CD4-positive, alpha-beta T cell (primary cell): ENCODE data around the gene COL17A1. TPM values are rescaled to one million over a fixed set of nuclear protein-coding genes. Genes with fewer than 3 reads are reported as not detected.

Experiments used
- ATAC-seq: fragments of 200-7000 bp; cut with Tn5 transposase; one replicate; pipeline ENCODE4 v1.10.0; 2022; ENCODE audit warnings: mild to moderate bottlenecking; ENCODE audit not compliant: poor library complexity
- CTCF ChIA-PET: fragments of 350-600 bp; sonication (Branson Sonifier 250); formaldehyde crosslinking; loops from one replicate; lab custom pipeline; 2021; ENCODE audit warnings: antibody characterized with exemption, inconsistent platforms; lab: Charles Lee
- POLR2A ChIA-PET: fragments of 350-600 bp; sonication (Branson Sonifier 250); formaldehyde crosslinking; loops from one replicate; lab custom pipeline; 2021; ENCODE audit warnings: antibody characterized with exemption, inconsistent platforms; lab: Charles Lee
- DNase-seq, 14 experiments: peaks; one replicate each; pipeline ENCODE4 v3.0.0-alpha.2; 2013 to 2020; ENCODE audit warnings: mixed read lengths in 2 of 14
- H3K27ac ChIP-seq, 2 donors: one replicate each; pipeline versions ENCODE4 v1.5.1 to v1.7.0; 2013; ENCODE audit warnings: low read length in 2 of 2, low read depth in 1 of 2, mild to moderate bottlenecking in 1 of 2
- H3K27me3 ChIP-seq, 2 experiments: 1 replicate in 1 of 2; 2 replicates in 1 of 2; pipeline versions ENCODE4 v1.6.1 to v1.7.0; 2013; ENCODE audit warnings: low read length in 2 of 2, control low read depth in 1 of 2, mild to moderate bottlenecking in 1 of 2, moderate library complexity in 1 of 2; ENCODE audit not compliant: insufficient read depth in 2 of 2, control insufficient read depth in 1 of 2
- H3K36me3 ChIP-seq: one replicate; pipeline ENCODE4 v1.6.1; 2013; ENCODE audit warnings: low read length, control low read depth; ENCODE audit not compliant: insufficient read depth
- H3K4me1 ChIP-seq: one replicate; pipeline ENCODE4 v1.6.1; 2013; ENCODE audit warnings: low read length, control low read depth; ENCODE audit not compliant: insufficient read depth
- H3K4me3 ChIP-seq: one replicate; pipeline ENCODE4 v1.5.1; 2013; ENCODE audit warnings: mild to moderate bottlenecking, low read length, moderate library complexity
- H3K9me3 ChIP-seq, 2 experiments: 1 replicate in 1 of 2; 2 replicates in 1 of 2; pipeline versions ENCODE4 v1.6.1 to v1.7.0; 2013; ENCODE audit warnings: low read length in 2 of 2, mild to moderate bottlenecking in 2 of 2, control low read depth in 1 of 2, moderate library complexity in 1 of 2; ENCODE audit not compliant: control insufficient read depth in 1 of 2, insufficient read depth in 1 of 2
- H3K27ac Mint-ChIP-seq: one replicate; pipeline ENCODE4 v1.8.0; 2020; ENCODE audit warnings: mixed read lengths
- H3K27me3 Mint-ChIP-seq: one replicate; pipeline ENCODE4 v1.8.0; 2021; ENCODE audit warnings: mixed read lengths
- H3K36me3 Mint-ChIP-seq: one replicate; pipeline ENCODE4 v1.8.0; 2021; ENCODE audit warnings: low read depth, mixed read lengths
- H3K4me1 Mint-ChIP-seq: one replicate; pipeline ENCODE4 v1.8.0; 2021; ENCODE audit warnings: low read depth, mixed read lengths
- H3K4me3 Mint-ChIP-seq: one replicate; pipeline ENCODE4 v1.8.0; 2020; ENCODE audit warnings: mild to moderate bottlenecking, mixed read lengths
- H3K9me3 Mint-ChIP-seq: one replicate; pipeline ENCODE4 v1.8.0; 2020; ENCODE audit warnings: mixed read lengths
- CTCF ChIP-seq: fragments of 200-600 bp; IDR thresholded peaks from one replicate; pipeline ENCODE4 v1.8.0; 2022; ENCODE audit warnings: antibody characterized with exemption, mild to moderate bottlenecking
- intact Hi-C, 2 experiments: fragments of 100-400 bp; cut with DNase I in 1 of 2; cut with micrococcal nuclease in 1 of 2; formaldehyde crosslinking; loops; one replicate each; pipeline versions ENCODE4 v1.15.1 to v1.9.0; 2023 to 2025; cut with DNase I, micrococcal nuclease
- total RNA-seq, 174 experiments: library from RNA in 2 of 174; stranded (reverse) in 2 of 174; gene quantifications; one replicate each; pipeline ENCODE4 v1.2.3 and lab custom pipeline; 2021 to 2026

Gene COL17A1
- total RNA-seq, 2 experiments from 2014 or later = not detected

DNA sequence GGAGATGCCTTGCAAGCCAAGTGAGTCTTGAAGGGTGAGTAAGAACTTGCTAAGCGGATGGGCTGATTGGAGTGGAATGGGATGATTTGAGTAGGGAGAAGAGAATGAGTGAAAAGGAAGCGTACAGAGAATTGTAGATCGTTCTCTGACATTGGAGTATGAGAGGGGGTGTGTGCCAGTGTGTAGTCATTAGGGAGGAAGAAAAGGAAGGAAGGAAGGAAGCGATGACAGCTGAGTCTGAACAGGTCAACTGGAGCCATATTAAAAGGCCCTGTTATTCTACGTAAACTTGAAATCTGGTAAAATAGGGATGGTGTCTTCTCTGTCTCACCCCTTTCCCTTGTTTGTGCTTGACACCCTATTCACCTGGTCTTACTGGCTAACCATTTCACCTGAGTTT, 63.7 kb downstream of the COL17A1 start:
- H3K27ac Mint-ChIP-seq = peak overlapping the region; percentile 47
- H3K4me1 ChIP-seq = no peaks in the 10 kb centered on the region
- H3K27me3 ChIP-seq = no peaks in the 10 kb centered on the region
- H3K9me3 ChIP-seq = no peaks in the 10 kb centered on the region
- intact Hi-C loops = loop anchor here in 1 of 2 experiments (10.0 kb wide), 1 partner anchor 137 kb away; no protein-coding TSS in a partner anchor
- H3K4me1 Mint-ChIP-seq = no peaks in the 10 kb centered on the region
- no peak for DNase-seq
- no peak overlapping the region for H3K27ac ChIP-seq
- H3K36me3 Mint-ChIP-seq = peaks cover 92% of the 10 kb centered on the region
- no peak overlapping the region for H3K4me3 Mint-ChIP-seq
- ATAC-seq = no peak
- peaks cover 89% of the 10 kb centered on the region for H3K36me3 ChIP-seq
- H3K9me3 Mint-ChIP-seq = no peaks in the 10 kb centered on the region
- no peaks in the 10 kb centered on the region for H3K27me3 Mint-ChIP-seq
- POLR2A ChIA-PET = no interaction called here
- no peak overlapping the region for H3K4me3 ChIP-seq
- TF ChIP-seq CTCF = no peak
- CTCF ChIA-PET = no interaction called here

DNA sequence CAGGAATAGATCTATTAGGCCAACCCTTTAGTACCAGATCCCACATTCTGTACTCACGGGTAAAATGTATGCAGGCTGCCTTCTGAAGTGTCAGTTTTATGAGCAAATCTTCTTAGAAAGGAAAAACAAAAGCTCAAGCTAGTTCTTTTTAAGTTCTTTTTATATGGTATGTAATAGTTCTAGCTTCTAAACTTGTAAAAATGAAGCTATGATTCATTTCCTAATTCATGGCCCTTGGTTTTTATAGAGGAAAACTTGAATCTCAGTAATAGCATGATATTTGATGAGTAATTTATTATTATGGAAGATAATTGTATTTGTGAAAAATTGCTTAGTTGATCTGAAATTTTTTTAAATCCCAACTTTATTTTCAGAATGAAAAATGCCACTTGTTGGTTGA, 64.4 kb downstream of the COL17A1 start:
- no peaks in the 10 kb centered on the region for H3K4me1 ChIP-seq
- CTCF ChIA-PET = interaction anchor here (1.3 kb wide), 1 partner anchor 100 kb away, joined by 6 read pairs; the partner anchor contains the start of gene SFR1
- H3K9me3 ChIP-seq = no peaks in the 10 kb centered on the region
- peaks cover 83% of the 10 kb centered on the region for H3K36me3 ChIP-seq
- Mint-ChIP-seq H3K4me3 (no peak overlapping the region), H3K27me3 (no peaks in the 10 kb centered on the region), H3K36me3 (peaks cover 97% of the 10 kb centered on the region), H3K4me1 (no peaks in the 10 kb centered on the region), H3K9me3 (no peaks in the 10 kb centered on the region), H3K27ac (no peak overlapping the region)
- no peak for ATAC-seq
- H3K4me3 ChIP-seq = no peak overlapping the region
- no peak overlapping the region for H3K27ac ChIP-seq
- no peak for TF ChIP-seq CTCF
- intact Hi-C loops = loop anchor here in 1 of 2 experiments (10.0 kb wide), 1 partner anchor 136 kb away; no protein-coding TSS in a partner anchor
- POLR2A ChIA-PET = interaction anchor here (0.6 kb wide), 1 partner anchor 773 kb away, joined by 3 read pairs; no protein-coding TSS in a partner anchor
- H3K27me3 ChIP-seq = no peaks in the 10 kb centered on the region
- no peak for DNase-seq

DNA sequence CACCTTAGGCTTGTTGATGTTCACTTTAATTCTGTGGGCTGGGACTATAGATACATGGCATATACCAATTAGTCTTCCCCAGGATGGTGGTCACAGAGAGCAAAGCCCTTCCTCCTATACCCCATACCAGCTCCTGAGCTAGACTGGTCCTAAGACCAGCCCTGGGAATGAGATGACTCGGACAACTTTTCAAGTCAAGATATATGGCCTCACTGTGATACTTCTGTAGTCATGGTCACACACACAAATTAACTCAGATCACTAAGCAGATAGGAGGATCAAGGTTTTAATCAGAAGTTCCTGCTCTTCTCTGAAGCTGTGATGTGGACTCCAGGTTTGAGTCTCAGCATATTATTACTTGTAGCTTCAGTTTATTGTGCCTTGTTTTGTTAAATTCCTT, 65.7 kb downstream of the COL17A1 start:
- peaks cover 73% of the 10 kb centered on the region for H3K36me3 ChIP-seq
- POLR2A ChIA-PET = no interaction called here
- Mint-ChIP-seq H3K36me3 (peaks cover 94% of the 10 kb centered on the region), H3K9me3 (no peaks in the 10 kb centered on the region), H3K4me3 (no peak overlapping the region), H3K4me1 (no peaks in the 10 kb centered on the region), H3K27ac (no peak overlapping the region), H3K27me3 (no peaks in the 10 kb centered on the region)
- no peak overlapping the region for H3K27ac ChIP-seq
- no peak for ATAC-seq
- no peak for TF ChIP-seq CTCF
- H3K27me3 ChIP-seq = no peaks in the 10 kb centered on the region
- CTCF ChIA-PET = interaction anchor here (1.3 kb wide), 1 partner anchor 101 kb away, joined by 6 read pairs; the partner anchor contains the start of gene SFR1
- DNase-seq = no peak
- H3K4me1 ChIP-seq = no peaks in the 10 kb centered on the region
- intact Hi-C loops = loop anchor here in 1 of 2 experiments (10.0 kb wide), 1 partner anchor 135 kb away; no protein-coding TSS in a partner anchor
- no peaks in the 10 kb centered on the region for H3K9me3 ChIP-seq
- no peak overlapping the region for H3K4me3 ChIP-seq
